ENCODE measurements around the gene CAV1.

CAV1 gene

DNA sequence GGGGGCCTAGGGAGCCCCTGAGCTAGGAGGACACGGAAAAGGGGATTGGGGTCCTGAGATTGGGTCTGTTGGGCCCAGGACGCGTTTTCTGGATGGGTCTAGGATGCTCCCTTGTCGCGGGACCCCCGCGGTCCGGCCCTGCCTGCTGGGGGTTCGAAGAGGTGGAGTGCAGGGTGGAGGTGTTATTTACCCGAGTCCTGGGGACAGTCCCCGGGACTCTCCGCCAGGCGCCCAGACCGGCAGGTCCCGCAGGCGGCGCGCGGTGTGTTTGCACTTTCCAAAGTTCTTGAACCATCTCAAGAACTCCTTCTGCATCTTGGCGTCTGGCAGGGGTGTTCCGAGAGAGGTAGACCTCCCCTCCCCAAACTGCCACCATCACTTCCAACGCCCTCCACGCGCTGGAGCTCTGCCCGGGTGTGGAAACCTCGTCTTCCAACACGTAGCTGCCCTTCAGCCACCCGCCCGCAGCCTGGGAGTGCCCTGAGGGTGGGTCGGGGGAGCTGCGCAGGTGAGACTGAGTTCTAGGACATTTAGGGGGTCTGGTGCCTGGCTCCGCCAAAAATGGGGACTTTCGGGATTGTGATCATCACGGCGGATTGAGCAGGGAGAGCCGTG lies 569 bp downstream of the CAV1 start:
- Histone ChIP-seq H3K9me3 (ENCODE audit: control insufficient read depth, insufficient read depth, low read length) (no peaks in the 10 kb centered on the region), H3K36me3 (ENCODE audit: control insufficient read depth, insufficient read depth, low read length) (no peaks in the 10 kb centered on the region), H3K4me3 (ENCODE audit: low read depth, low read length) (peak overlapping the region; percentile 93), H3K27me3 (ENCODE audit: control insufficient read depth, insufficient read depth, low read length) (peaks cover 31% of the 10 kb centered on the region), H3K4me1 (ENCODE audit: control insufficient read depth, insufficient read depth, low read length) (peaks cover 24% of the 10 kb centered on the region), H3K9ac (ENCODE audit: low read depth, low read length) (peak overlapping the region; percentile 65)

DNA sequence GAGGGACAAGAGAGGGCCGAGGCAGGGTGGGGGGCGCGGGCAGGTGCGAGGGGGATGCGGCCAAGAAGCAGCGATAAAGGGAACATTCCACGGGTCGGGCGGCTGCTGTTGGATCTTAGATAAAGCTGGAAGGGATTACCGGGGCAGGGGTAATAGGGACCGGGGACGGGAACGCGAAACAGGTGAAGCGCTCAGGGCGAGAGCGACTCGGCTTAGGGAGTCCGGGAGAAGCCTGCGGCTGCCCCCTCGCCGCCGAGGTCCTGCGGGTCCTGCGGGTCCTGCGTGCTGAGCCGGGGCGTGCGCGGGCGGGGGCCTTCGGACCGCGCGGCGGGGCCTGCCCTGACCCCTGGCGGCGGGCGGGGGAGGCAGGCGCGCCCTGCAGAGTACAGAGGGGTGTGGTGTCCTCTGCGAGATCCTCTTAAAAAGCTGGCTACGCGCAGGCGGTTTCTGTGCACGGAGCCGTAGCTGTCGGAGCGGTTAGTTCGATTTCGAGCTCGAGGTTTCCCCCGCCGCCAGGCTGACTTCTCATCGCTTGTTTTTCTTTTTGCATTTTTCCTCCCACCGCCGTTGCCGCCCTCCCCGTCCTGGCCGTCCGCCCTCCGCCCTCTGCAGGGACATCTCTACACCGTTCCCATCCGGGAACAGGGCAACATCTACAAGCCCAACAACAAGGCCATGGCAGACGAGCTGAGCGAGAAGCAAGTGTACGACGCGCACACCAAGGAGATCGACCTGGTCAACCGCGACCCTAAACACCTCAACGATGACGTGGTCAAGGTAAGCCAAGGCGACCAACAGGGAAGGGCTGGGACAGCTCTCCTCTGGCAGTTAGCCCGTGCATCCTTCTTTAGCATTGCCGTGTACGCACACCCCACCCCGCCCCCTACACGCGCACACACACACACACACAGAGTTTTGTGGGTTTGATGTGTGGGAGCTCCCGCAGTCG lies 1.4 kb downstream of the CAV1 start:
- no peaks in the 10 kb centered on the region for H3K36me3 ChIP-seq (ENCODE audit: control insufficient read depth, insufficient read depth, low read length)
- peaks cover 24% of the 10 kb centered on the region for H3K4me1 ChIP-seq (ENCODE audit: control insufficient read depth, insufficient read depth, low read length)
- H3K4me3 ChIP-seq (ENCODE audit: low read depth, low read length), result peak overlapping the region; percentile 93
- peak overlapping the region; percentile 47 for H3K9ac ChIP-seq (ENCODE audit: low read depth, low read length)
- no peaks in the 10 kb centered on the region for H3K9me3 ChIP-seq (ENCODE audit: control insufficient read depth, insufficient read depth, low read length)
- H3K27me3 ChIP-seq (ENCODE audit: control insufficient read depth, insufficient read depth, low read length), result peaks cover 31% of the 10 kb centered on the region

GRCh38 chr7:116526897-116527296 lies 2.1 kb downstream of the CAV1 start:
- H3K27me3 ChIP-seq (ENCODE audit: control insufficient read depth, insufficient read depth, low read length), result peaks cover 31% of the 10 kb centered on the region
- H3K9me3 ChIP-seq (ENCODE audit: control insufficient read depth, insufficient read depth, low read length), result no peaks in the 10 kb centered on the region
- H3K9ac ChIP-seq (ENCODE audit: low read depth, low read length), result no peak overlapping the region
- H3K4me1 ChIP-seq (ENCODE audit: control insufficient read depth, insufficient read depth, low read length), result peaks cover 20% of the 10 kb centered on the region
- H3K36me3 ChIP-seq (ENCODE audit: control insufficient read depth, insufficient read depth, low read length), result no peaks in the 10 kb centered on the region
- peak overlapping the region; percentile 93 for H3K4me3 ChIP-seq (ENCODE audit: low read depth, low read length)

DNA sequence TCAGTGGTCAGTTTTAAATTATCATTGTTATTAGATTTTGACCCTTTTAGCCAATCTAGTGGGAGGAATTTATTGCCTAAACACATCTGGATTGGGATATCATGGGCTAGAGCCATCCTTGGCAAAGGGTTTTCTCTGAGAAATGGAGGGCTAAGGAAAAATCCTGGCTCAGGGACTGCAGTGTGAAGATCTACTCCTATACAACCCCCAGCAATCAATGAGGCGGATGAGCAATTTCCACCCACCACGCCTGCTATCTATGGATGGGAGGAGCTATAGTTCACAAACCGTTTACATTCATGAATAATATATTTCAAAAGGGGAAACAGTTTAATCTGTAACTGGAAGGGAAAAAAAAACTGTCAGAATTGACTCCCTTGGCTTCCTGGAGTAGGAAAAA lies 2.7 kb downstream of the CAV1 start:
- Histone ChIP-seq H3K9ac (ENCODE audit: low read depth, low read length) (no peak overlapping the region), H3K27me3 (ENCODE audit: control insufficient read depth, insufficient read depth, low read length) (peaks cover 31% of the 10 kb centered on the region), H3K9me3 (ENCODE audit: control insufficient read depth, insufficient read depth, low read length) (no peaks in the 10 kb centered on the region), H3K36me3 (ENCODE audit: control insufficient read depth, insufficient read depth, low read length) (no peaks in the 10 kb centered on the region), H3K4me1 (ENCODE audit: control insufficient read depth, insufficient read depth, low read length) (peaks cover 15% of the 10 kb centered on the region), H3K4me3 (ENCODE audit: low read depth, low read length) (no peak overlapping the region)

DNA sequence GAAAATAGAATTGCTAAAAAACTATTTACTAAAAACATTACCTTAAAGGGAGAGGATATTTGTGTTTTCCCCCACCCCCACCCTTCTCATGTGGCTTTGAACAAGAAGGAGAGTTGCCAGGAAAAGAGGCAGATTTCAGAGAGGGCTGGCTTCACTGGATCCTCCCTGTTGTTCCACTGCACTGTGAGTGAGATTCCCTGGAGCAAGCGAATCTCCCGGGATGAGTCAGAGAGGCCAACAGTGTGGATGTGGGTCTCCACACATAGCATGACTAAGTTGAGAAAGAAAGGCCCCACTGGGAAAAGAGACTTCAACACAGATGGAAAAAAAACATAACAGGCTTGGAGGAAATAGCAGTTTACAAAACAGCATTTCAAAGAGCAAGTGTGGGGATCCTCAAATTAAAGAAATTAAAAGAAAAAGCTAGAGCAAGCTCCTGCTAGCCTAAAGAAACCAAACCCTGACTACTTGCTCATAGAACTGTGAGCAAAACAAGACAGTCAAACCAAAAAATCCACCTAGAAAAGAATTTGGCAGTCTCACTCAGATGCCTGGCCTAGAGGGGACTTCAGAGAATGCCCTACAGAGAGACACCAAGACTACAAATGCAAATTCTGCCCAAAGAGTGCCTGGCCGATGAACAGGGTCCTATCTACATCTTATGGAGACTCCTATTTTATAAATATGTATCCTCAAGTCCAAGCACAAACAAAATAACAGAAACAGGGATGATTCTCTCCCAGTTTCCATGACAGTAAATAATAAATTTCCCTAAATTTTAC lies 3.4 kb downstream of the CAV1 start:
- H3K4me3 ChIP-seq (ENCODE audit: low read depth, low read length), result no peak overlapping the region
- H3K9ac ChIP-seq (ENCODE audit: low read depth, low read length), result no peak overlapping the region
- H3K4me1 ChIP-seq (ENCODE audit: control insufficient read depth, insufficient read depth, low read length), result peaks cover 14% of the 10 kb centered on the region
- no peaks in the 10 kb centered on the region for H3K9me3 ChIP-seq (ENCODE audit: control insufficient read depth, insufficient read depth, low read length)
- H3K27me3 ChIP-seq (ENCODE audit: control insufficient read depth, insufficient read depth, low read length), result peaks cover 31% of the 10 kb centered on the region
- H3K36me3 ChIP-seq (ENCODE audit: control insufficient read depth, insufficient read depth, low read length), result no peaks in the 10 kb centered on the region

GRCh38 chr7:116529250-116529649 lies 4.4 kb downstream of the CAV1 start:
- H3K4me1 ChIP-seq (ENCODE audit: control insufficient read depth, insufficient read depth, low read length), result peaks cover 8% of the 10 kb centered on the region
- no peak overlapping the region for H3K9ac ChIP-seq (ENCODE audit: low read depth, low read length)
- no peaks in the 10 kb centered on the region for H3K9me3 ChIP-seq (ENCODE audit: control insufficient read depth, insufficient read depth, low read length)
- H3K27me3 ChIP-seq (ENCODE audit: control insufficient read depth, insufficient read depth, low read length), result peaks cover 26% of the 10 kb centered on the region
- no peak overlapping the region for H3K4me3 ChIP-seq (ENCODE audit: low read depth, low read length)
- H3K36me3 ChIP-seq (ENCODE audit: control insufficient read depth, insufficient read depth, low read length), result no peaks in the 10 kb centered on the region

GRCh38 chr7:116530107-116530820 lies 5.4 kb downstream of the CAV1 start:
- Histone ChIP-seq H3K4me1 (ENCODE audit: control insufficient read depth, insufficient read depth, low read length) (peaks cover 8% of the 10 kb centered on the region), H3K36me3 (ENCODE audit: control insufficient read depth, insufficient read depth, low read length) (no peaks in the 10 kb centered on the region), H3K27me3 (ENCODE audit: control insufficient read depth, insufficient read depth, low read length) (peaks cover 25% of the 10 kb centered on the region), H3K9ac (ENCODE audit: low read depth, low read length) (no peak overlapping the region), H3K4me3 (ENCODE audit: low read depth, low read length) (no peak overlapping the region), H3K9me3 (ENCODE audit: control insufficient read depth, insufficient read depth, low read length) (no peaks in the 10 kb centered on the region)

DNA sequence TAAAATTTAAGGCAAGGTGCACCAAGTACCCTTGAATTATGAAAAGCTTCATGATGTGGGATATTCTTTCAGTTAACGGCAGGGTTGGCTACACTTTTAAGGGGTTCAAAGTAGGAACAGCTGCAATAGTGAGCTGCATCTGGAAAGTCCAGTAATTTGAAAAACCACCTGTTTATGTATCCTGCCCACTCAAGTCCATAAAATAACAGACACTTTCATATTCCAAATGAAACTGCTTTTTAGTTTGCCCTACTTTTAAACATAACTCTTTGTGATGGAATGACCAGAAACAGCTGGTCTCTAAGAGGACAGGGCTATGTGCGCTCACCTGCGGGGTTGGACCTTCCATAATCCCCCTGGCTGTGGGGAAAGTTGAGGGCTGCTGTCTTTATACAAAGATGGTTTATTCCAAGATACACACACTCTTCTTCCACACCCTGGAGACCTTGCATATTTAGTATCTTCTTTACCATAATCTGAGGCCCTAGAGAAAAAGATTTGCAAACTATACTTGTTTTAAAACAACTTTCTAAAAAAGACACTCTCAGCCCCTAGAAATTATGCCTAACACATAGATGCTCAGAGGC lies 7.4 kb downstream of the CAV1 start:
- Histone ChIP-seq H3K9ac (ENCODE audit: low read depth, low read length) (no peak overlapping the region), H3K36me3 (ENCODE audit: control insufficient read depth, insufficient read depth, low read length) (no peaks in the 10 kb centered on the region), H3K4me3 (ENCODE audit: low read depth, low read length) (no peak overlapping the region), H3K27me3 (ENCODE audit: control insufficient read depth, insufficient read depth, low read length) (peaks cover 12% of the 10 kb centered on the region), H3K9me3 (ENCODE audit: control insufficient read depth, insufficient read depth, low read length) (no peaks in the 10 kb centered on the region), H3K4me1 (ENCODE audit: control insufficient read depth, insufficient read depth, low read length) (peaks cover 5% of the 10 kb centered on the region)

DNA sequence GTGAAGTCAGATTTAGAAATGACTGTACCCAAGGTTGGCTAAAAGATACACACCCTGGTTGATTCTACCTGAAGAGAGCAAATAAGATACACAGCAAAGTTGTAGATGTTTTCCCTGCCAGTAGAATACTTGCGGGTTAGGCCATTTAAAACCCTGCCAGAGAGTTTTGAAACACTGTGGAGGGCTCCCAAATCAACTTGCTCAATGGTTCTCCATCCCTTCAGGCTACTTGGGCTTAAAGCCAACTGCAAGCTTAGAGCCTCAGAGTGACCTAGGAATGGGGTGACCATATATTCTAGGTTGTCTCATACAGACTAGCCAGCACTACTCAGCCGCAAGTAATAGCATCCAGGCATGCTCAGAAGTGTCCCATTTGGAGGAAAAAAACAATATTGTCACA lies 10.0 kb downstream of the CAV1 start:
- no peak overlapping the region for H3K9ac ChIP-seq (ENCODE audit: low read depth, low read length)
- no peaks in the 10 kb centered on the region for H3K9me3 ChIP-seq (ENCODE audit: control insufficient read depth, insufficient read depth, low read length)
- no peaks in the 10 kb centered on the region for H3K36me3 ChIP-seq (ENCODE audit: control insufficient read depth, insufficient read depth, low read length)
- no peaks in the 10 kb centered on the region for H3K27me3 ChIP-seq (ENCODE audit: control insufficient read depth, insufficient read depth, low read length)
- no peaks in the 10 kb centered on the region for H3K4me1 ChIP-seq (ENCODE audit: control insufficient read depth, insufficient read depth, low read length)
- H3K4me3 ChIP-seq (ENCODE audit: low read depth, low read length), result no peak overlapping the region

GRCh38 chr7:116535416-116535815 lies 10.6 kb downstream of the CAV1 start:
- Histone ChIP-seq H3K4me1 (ENCODE audit: control insufficient read depth, insufficient read depth, low read length) (no peaks in the 10 kb centered on the region), H3K4me3 (ENCODE audit: low read depth, low read length) (no peak overlapping the region), H3K9me3 (ENCODE audit: control insufficient read depth, insufficient read depth, low read length) (no peaks in the 10 kb centered on the region), H3K27me3 (ENCODE audit: control insufficient read depth, insufficient read depth, low read length) (no peaks in the 10 kb centered on the region), H3K36me3 (ENCODE audit: control insufficient read depth, insufficient read depth, low read length) (no peaks in the 10 kb centered on the region), H3K9ac (ENCODE audit: low read depth, low read length) (no peak overlapping the region)

DNA sequence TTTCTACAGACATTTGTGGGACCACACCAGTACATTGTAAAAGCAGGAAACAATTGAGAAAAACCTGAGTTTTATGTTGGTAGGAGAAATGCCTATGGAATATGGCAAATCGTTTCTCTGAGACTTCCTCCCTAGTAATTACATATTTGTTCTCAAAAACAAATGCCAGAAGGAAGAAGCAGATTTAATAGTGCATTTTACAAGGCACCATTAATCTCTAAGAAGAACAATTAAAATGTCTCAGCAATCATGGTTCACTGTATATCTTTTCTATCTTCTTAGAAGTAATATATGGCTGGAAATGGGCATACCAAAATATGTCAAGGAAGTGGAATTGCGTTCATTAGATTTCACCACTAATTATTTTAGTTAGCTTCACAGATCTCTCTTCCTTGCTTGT lies 13.3 kb downstream of the CAV1 start:
- Histone ChIP-seq H3K36me3 (ENCODE audit: control insufficient read depth, insufficient read depth, low read length) (no peaks in the 10 kb centered on the region), H3K9ac (ENCODE audit: low read depth, low read length) (no peak overlapping the region), H3K4me3 (ENCODE audit: low read depth, low read length) (no peak overlapping the region), H3K4me1 (ENCODE audit: control insufficient read depth, insufficient read depth, low read length) (no peaks in the 10 kb centered on the region), H3K27me3 (ENCODE audit: control insufficient read depth, insufficient read depth, low read length) (no peaks in the 10 kb centered on the region), H3K9me3 (ENCODE audit: control insufficient read depth, insufficient read depth, low read length) (no peaks in the 10 kb centered on the region)

All from iPS-15b (cell line).